Peyer's patch (tissue), 4 donors: ENCODE results near the gene TMSB4X. TPM values are rescaled to one million over a fixed set of nuclear protein-coding genes. Genes with fewer than 3 reads are reported as not detected.

Experiments
- DNase-seq, 3 donors: peaks; one replicate each; pipeline ENCODE4 v3.0.0-alpha.2; 2017 to 2019
- H3K27ac ChIP-seq, 4 donors: fragments of 200-600 bp; sonication (generic); one replicate each; pipeline ENCODE4 v1.5.1; 2016 to 2019
- H3K27me3 ChIP-seq, 2 donors: fragments of 200-600 bp; sonication (generic); one replicate each; pipeline ENCODE4 v1.5.1; 2019
- H3K36me3 ChIP-seq, 3 donors: fragments of 200-600 bp; sonication (generic); one replicate each; pipeline ENCODE4 v1.5.1; 2016 to 2019
- H3K4me1 ChIP-seq, 4 donors: fragments of 200-600 bp; sonication (generic); one replicate each; pipeline ENCODE4 v1.5.1; 2016 to 2019
- H3K4me3 ChIP-seq, 4 donors: fragments of 200-600 bp; sonication (generic); 1 replicate in 3 of 4; 2 replicates in 1 of 4; pipeline ENCODE4 v1.5.1; 2016 to 2019; ENCODE audit warnings: mild to moderate bottlenecking in 1 of 4
- H3K9me3 ChIP-seq, 4 donors: fragments of 200-600 bp; sonication (generic); one replicate each; pipeline ENCODE4 v1.5.1; 2016 to 2019; ENCODE audit warnings: mild to moderate bottlenecking in 1 of 4
- CTCF ChIP-seq, 6 experiments: fragments of 450-650 bp in 4 of 6; fragments of 200-600 bp in 2 of 6; sonication (generic) in 1 of 6; IDR thresholded peaks; one replicate each; pipeline ENCODE4 v1.5.1; 2017 to 2019; ENCODE audit warnings: antibody characterized with exemption in 6 of 6, mild to moderate bottlenecking in 3 of 6, moderate library complexity in 1 of 6
- POLR2A ChIP-seq, 2 donors: fragments of 450-650 bp; IDR thresholded peaks; one replicate each; pipeline ENCODE4 v1.5.1; 2017; ENCODE audit warnings: antibody characterized with exemption in 2 of 2, mild to moderate bottlenecking in 2 of 2, moderate library complexity in 2 of 2
- total RNA-seq, 4 donors: library from RNA; depleted of rRNA; stranded (reverse); fragments of >200 nt; gene quantifications; one replicate each; pipeline ENCODE4 v1.1.0, GENCODE V29; 2016

The TMSB4X gene
- total RNA-seq, 4 donors from 2014 or later, result 1,496 to 3,676 (median 1,701) TPM

GRCh38 chrX:12984603-12985319, 9.9 kb downstream of the TMSB4X start:
- H3K27me3 ChIP-seq, result no peaks in the 10 kb centered on the region
- H3K36me3 ChIP-seq, result no peaks in the 10 kb centered on the region
- peak in 1 of 3 donors; percentile 72 for DNase-seq
- H3K4me3 ChIP-seq, result no peak overlapping the region
- no peaks in the 10 kb centered on the region for H3K4me1 ChIP-seq
- H3K9me3 ChIP-seq, result no peaks in the 10 kb centered on the region
- peak overlapping the region in 2 of 4 donors; percentile 36 to 58 for H3K27ac ChIP-seq
- no peak for TF ChIP-seq POLR2A (IDR thresholded peaks at IDR 0.05)
- TF ChIP-seq CTCF (IDR thresholded peaks at IDR 0.05), result no peak

GRCh38 chrX:12985331-12985730, 10.4 kb downstream of the TMSB4X start:
- Histone ChIP-seq H3K4me3 (no peak overlapping the region), H3K36me3 (no peaks in the 10 kb centered on the region), H3K27me3 (no peaks in the 10 kb centered on the region), H3K4me1 (no peaks in the 10 kb centered on the region), H3K27ac (peak overlapping the region in 1 of 4 donors; percentile 22), H3K9me3 (no peaks in the 10 kb centered on the region)
- no peak for DNase-seq
- TF ChIP-seq CTCF (IDR thresholded peaks at IDR 0.05) (no peak), POLR2A (IDR thresholded peaks at IDR 0.05) (no peak)

GRCh38 chrX:12986164-12986779, 11.4 kb downstream of the TMSB4X start:
- no peak overlapping the region for H3K27ac ChIP-seq
- DNase-seq, result no peak

GRCh38 chrX:12986886-12987285, 12.0 kb downstream of the TMSB4X start:
- no peaks in the 10 kb centered on the region for H3K36me3 ChIP-seq
- H3K27ac ChIP-seq, result no peak overlapping the region
- TF ChIP-seq POLR2A (IDR thresholded peaks at IDR 0.05) (no peak), CTCF (IDR thresholded peaks at IDR 0.05) (no peak)
- no peak overlapping the region for H3K4me3 ChIP-seq
- no peak for DNase-seq
- H3K27me3 ChIP-seq, result no peaks in the 10 kb centered on the region
- H3K4me1 ChIP-seq, result no peaks in the 10 kb centered on the region
- no peaks in the 10 kb centered on the region for H3K9me3 ChIP-seq

More at GRCh38 chrX:12986164-12986779, 11.4 kb downstream of the TMSB4X start:
- H3K9me3 ChIP-seq, result no peaks in the 10 kb centered on the region
- H3K4me1 ChIP-seq, result no peaks in the 10 kb centered on the region
- H3K27me3 ChIP-seq, result no peaks in the 10 kb centered on the region
- no peak overlapping the region for H3K4me3 ChIP-seq
- H3K36me3 ChIP-seq, result no peaks in the 10 kb centered on the region
- TF ChIP-seq POLR2A (IDR thresholded peaks at IDR 0.05) (no peak), CTCF (IDR thresholded peaks at IDR 0.05) (no peak)

GRCh38 chrX:12987340-12987739, 12.4 kb downstream of the TMSB4X start:
- Histone ChIP-seq H3K27ac (no peak overlapping the region), H3K4me1 (no peaks in the 10 kb centered on the region), H3K36me3 (no peaks in the 10 kb centered on the region), H3K27me3 (no peaks in the 10 kb centered on the region), H3K9me3 (no peaks in the 10 kb centered on the region), H3K4me3 (no peak overlapping the region)
- no peak for DNase-seq
- no peak for TF ChIP-seq CTCF (IDR thresholded peaks at IDR 0.05)
- TF ChIP-seq POLR2A (IDR thresholded peaks at IDR 0.05), result no peak
